ENCODE results near the gene ACSL4. TPM values are rescaled to one million over a fixed set of nuclear protein-coding genes. Genes with fewer than 3 reads are reported as not detected.

ACSL4 gene
- total and polyA plus RNA-seq, 2 donors (not counting 1 experiment from before 2014, with no cell fraction given), result 103 to 678 TPM

DNA sequence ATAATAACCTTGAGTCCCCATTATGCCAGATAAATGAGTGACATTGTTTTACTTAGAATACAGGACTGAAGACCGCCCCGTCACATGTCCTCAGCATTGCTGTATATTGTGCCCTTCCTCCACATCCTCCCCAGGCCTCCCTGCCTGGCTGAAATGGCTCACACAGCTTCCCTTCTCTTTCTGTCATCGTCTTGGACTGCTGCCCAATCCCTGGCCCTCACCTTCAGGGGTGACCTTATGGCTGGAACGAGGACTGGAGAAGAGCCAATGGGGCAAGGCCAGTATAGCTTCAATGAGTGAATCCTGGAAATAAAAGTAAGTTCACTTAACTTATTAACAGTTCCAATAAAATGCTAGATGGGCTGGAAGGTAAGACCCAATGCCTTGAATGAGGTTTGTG is 110.8 kb downstream of the ACSL4 start:
- DNase-seq (ENCODE audit: low read depth in 2 of 2), result no peak
- no peaks in the 10 kb centered on the region for H3K9me3 ChIP-seq (ENCODE audit: control insufficient read depth, insufficient read depth, low read depth, low read length)
- H3K4me2 ChIP-seq (ENCODE audit: extremely low read depth, insufficient read depth, low read length), result no peak overlapping the region
- no peaks in the 10 kb centered on the region for H3K36me3 ChIP-seq (ENCODE audit: control insufficient read depth, insufficient read depth, low read length)
- no peaks in the 10 kb centered on the region for H3K27me3 ChIP-seq (ENCODE audit: control insufficient read depth, insufficient read depth, low read length)
- no peak overlapping the region for H3K27ac ChIP-seq (ENCODE audit: insufficient read depth, low read length)
- no peak overlapping the region for H3K9ac ChIP-seq (ENCODE audit: insufficient read depth, low read length)
- no peaks in the 10 kb centered on the region for H4K20me1 ChIP-seq (ENCODE audit: control insufficient read depth, extremely low read depth, insufficient read depth, low read length)
- H3K79me2 ChIP-seq (ENCODE audit: control insufficient read depth, insufficient read depth, low read length), result no peaks in the 10 kb centered on the region
- H2AFZ ChIP-seq (ENCODE audit: low read length), result no peak overlapping the region
- no peak for TF ChIP-seq EZH2 (IDR thresholded peaks at IDR 0.05; ENCODE audit: low read length, missing control alignments)
- TF ChIP-seq, protein P1, sequence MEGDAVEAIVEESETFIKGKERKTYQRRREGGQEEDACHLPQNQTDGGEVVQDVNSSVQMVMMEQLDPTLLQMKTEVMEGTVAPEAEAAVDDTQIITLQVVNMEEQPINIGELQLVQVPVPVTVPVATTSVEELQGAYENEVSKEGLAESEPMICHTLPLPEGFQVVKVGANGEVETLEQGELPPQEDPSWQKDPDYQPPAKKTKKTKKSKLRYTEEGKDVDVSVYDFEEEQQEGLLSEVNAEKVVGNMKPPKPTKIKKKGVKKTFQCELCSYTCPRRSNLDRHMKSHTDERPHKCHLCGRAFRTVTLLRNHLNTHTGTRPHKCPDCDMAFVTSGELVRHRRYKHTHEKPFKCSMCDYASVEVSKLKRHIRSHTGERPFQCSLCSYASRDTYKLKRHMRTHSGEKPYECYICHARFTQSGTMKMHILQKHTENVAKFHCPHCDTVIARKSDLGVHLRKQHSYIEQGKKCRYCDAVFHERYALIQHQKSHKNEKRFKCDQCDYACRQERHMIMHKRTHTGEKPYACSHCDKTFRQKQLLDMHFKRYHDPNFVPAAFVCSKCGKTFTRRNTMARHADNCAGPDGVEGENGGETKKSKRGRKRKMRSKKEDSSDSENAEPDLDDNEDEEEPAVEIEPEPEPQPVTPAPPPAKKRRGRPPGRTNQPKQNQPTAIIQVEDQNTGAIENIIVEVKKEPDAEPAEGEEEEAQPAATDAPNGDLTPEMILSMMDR (conservative IDR thresholded peaks at IDR 0.05 in 1 of 2, IDR thresholded peaks at IDR 0.05 in 1 of 2; ENCODE audit: low read depth in 1 of 2, low read length in 2 of 2), result no peak
- no peaks in the 10 kb centered on the region for H3K4me1 ChIP-seq (ENCODE audit: control insufficient read depth, extremely low read depth, insufficient read depth, low read length)
- H3K4me3 ChIP-seq (replicated peaks in 1 of 4; ENCODE audit: control extremely low read depth in 1 of 4, insufficient read depth in 1 of 4, low read depth in 3 of 4, low read length in 4 of 4), result no peak overlapping the region

- no peak for TF ChIP-seq EZH2 (IDR thresholded peaks at IDR 0.05; ENCODE audit: low read length, missing control alignments)
- TF ChIP-seq, protein P1 (conservative IDR thresholded peaks at IDR 0.05 in 1 of 2, IDR thresholded peaks at IDR 0.05 in 1 of 2; ENCODE audit: low read depth in 1 of 2, low read length in 2 of 2), result no peak
- H3K27ac ChIP-seq (ENCODE audit: insufficient read depth, low read length), result no peak overlapping the region
Observed at GRCh38 chrX:109619771-109620170, 113.3 kb downstream of the ACSL4 start.

GRCh38 chrX:109614951-109615350 is 118.1 kb downstream of the ACSL4 start:
- TF ChIP-seq, protein P1 (conservative IDR thresholded peaks at IDR 0.05 in 1 of 2, IDR thresholded peaks at IDR 0.05 in 1 of 2; ENCODE audit: low read depth in 1 of 2, low read length in 2 of 2), result no peak
- no peak for TF ChIP-seq EZH2 (IDR thresholded peaks at IDR 0.05; ENCODE audit: low read length, missing control alignments)
- H2AFZ ChIP-seq (ENCODE audit: low read length), result no peak overlapping the region
- no peak for DNase-seq (ENCODE audit: low read depth in 2 of 2)
- H4K20me1 ChIP-seq (ENCODE audit: control insufficient read depth, extremely low read depth, insufficient read depth, low read length), result no peaks in the 10 kb centered on the region
- no peak overlapping the region for H3K9ac ChIP-seq (ENCODE audit: insufficient read depth, low read length)
- no peak overlapping the region for H3K27ac ChIP-seq (ENCODE audit: insufficient read depth, low read length)
- H3K36me3 ChIP-seq (ENCODE audit: control insufficient read depth, insufficient read depth, low read length), result no peaks in the 10 kb centered on the region
- no peaks in the 10 kb centered on the region for H3K4me1 ChIP-seq (ENCODE audit: control insufficient read depth, extremely low read depth, insufficient read depth, low read length)
- H3K79me2 ChIP-seq (ENCODE audit: control insufficient read depth, insufficient read depth, low read length), result no peaks in the 10 kb centered on the region
- no peak overlapping the region for H3K4me2 ChIP-seq (ENCODE audit: extremely low read depth, insufficient read depth, low read length)
- H3K9me3 ChIP-seq (ENCODE audit: control insufficient read depth, insufficient read depth, low read depth, low read length), result no peaks in the 10 kb centered on the region
- H3K27me3 ChIP-seq (ENCODE audit: control insufficient read depth, insufficient read depth, low read length), result no peaks in the 10 kb centered on the region
- no peak overlapping the region for H3K4me3 ChIP-seq (replicated peaks in 1 of 4; ENCODE audit: control extremely low read depth in 1 of 4, insufficient read depth in 1 of 4, low read depth in 3 of 4, low read length in 4 of 4)

More at GRCh38 chrX:109619771-109620170, 113.3 kb downstream of the ACSL4 start:
- H3K36me3 ChIP-seq (ENCODE audit: control insufficient read depth, insufficient read depth, low read length), result no peaks in the 10 kb centered on the region
- H3K9ac ChIP-seq (ENCODE audit: insufficient read depth, low read length), result no peak overlapping the region
- no peaks in the 10 kb centered on the region for H3K27me3 ChIP-seq (ENCODE audit: control insufficient read depth, insufficient read depth, low read length)
- H3K4me2 ChIP-seq (ENCODE audit: extremely low read depth, insufficient read depth, low read length), result no peak overlapping the region
- H3K4me1 ChIP-seq (ENCODE audit: control insufficient read depth, extremely low read depth, insufficient read depth, low read length), result no peaks in the 10 kb centered on the region
- no peak for DNase-seq (ENCODE audit: low read depth in 2 of 2)
- H3K9me3 ChIP-seq (ENCODE audit: control insufficient read depth, insufficient read depth, low read depth, low read length), result no peaks in the 10 kb centered on the region
- H3K79me2 ChIP-seq (ENCODE audit: control insufficient read depth, insufficient read depth, low read length), result no peaks in the 10 kb centered on the region
- H4K20me1 ChIP-seq (ENCODE audit: control insufficient read depth, extremely low read depth, insufficient read depth, low read length), result no peaks in the 10 kb centered on the region
- no peak overlapping the region for H3K4me3 ChIP-seq (replicated peaks in 1 of 4; ENCODE audit: control extremely low read depth in 1 of 4, insufficient read depth in 1 of 4, low read depth in 3 of 4, low read length in 4 of 4)
- H2AFZ ChIP-seq (ENCODE audit: low read length), result no peak overlapping the region

Measured in fibroblast of lung (primary cell).